Subcutaneous adipose tissue (tissue), 4 donors: Measurements from ENCODE around the gene RASL12. TPM values are rescaled to one million over a fixed set of nuclear protein-coding genes. Genes with fewer than 3 reads are reported as not detected.

ENCODE experiments used
- CTCF ChIP-seq: fragments of 450-650 bp; IDR thresholded peaks from one replicate; pipeline ENCODE4 v1.5.1; 2016; ENCODE audit warnings: low read depth, mild to moderate bottlenecking, control low read depth, antibody characterized with exemption, moderate library complexity
- total RNA-seq, 4 donors: library from RNA; depleted of rRNA; stranded (reverse); fragments of >200 nt; gene quantifications; one replicate each; pipeline ENCODE4 v1.1.0, GENCODE V29; 2016

Gene RASL12
- total RNA-seq, 4 donors from 2014 or later = 2.6 to 13.6 (median 7.7) TPM

- TF ChIP-seq CTCF = no peak
Measured at GRCh38 chr15:65101891-65102708, 34.3 kb upstream of the RASL12 start.

- no peak for TF ChIP-seq CTCF
Measured at GRCh38 chr15:65101411-65101890, 33.7 kb upstream of the RASL12 start.

- no peak for TF ChIP-seq CTCF
Measured at GRCh38 chr15:65100442-65100841, 32.7 kb upstream of the RASL12 start.

GRCh38 chr15:65099336-65099735, 31.5 kb upstream of the RASL12 start:
- TF ChIP-seq CTCF = no peak

- TF ChIP-seq CTCF = no peak
Measured at GRCh38 chr15:65097651-65098263, 30.0 kb upstream of the RASL12 start.

- no peak for TF ChIP-seq CTCF
Measured at GRCh38 chr15:65096481-65097385, 28.9 kb upstream of the RASL12 start.

GRCh38 chr15:65095747-65096104, 27.9 kb upstream of the RASL12 start:
- no peak for TF ChIP-seq CTCF
